Measurements from ENCODE around the gene ARHGAP11A.

Gene ARHGAP11A

GRCh38 chr15:32636908-32637567 is 21.7 kb downstream of the ARHGAP11A start:
- TF ChIP-seq, protein P1, sequence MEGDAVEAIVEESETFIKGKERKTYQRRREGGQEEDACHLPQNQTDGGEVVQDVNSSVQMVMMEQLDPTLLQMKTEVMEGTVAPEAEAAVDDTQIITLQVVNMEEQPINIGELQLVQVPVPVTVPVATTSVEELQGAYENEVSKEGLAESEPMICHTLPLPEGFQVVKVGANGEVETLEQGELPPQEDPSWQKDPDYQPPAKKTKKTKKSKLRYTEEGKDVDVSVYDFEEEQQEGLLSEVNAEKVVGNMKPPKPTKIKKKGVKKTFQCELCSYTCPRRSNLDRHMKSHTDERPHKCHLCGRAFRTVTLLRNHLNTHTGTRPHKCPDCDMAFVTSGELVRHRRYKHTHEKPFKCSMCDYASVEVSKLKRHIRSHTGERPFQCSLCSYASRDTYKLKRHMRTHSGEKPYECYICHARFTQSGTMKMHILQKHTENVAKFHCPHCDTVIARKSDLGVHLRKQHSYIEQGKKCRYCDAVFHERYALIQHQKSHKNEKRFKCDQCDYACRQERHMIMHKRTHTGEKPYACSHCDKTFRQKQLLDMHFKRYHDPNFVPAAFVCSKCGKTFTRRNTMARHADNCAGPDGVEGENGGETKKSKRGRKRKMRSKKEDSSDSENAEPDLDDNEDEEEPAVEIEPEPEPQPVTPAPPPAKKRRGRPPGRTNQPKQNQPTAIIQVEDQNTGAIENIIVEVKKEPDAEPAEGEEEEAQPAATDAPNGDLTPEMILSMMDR (IDR thresholded peaks at IDR 0.05; ENCODE audit: insufficient read depth, low read depth, low read length, missing control alignments) = no peak
- no peak for DNase-seq (ENCODE audit: low read depth)
- no peak overlapping the region for H3K4me3 ChIP-seq (ENCODE audit: low read length)

GRCh38 chr15:32637704-32638103 is 22.4 kb downstream of the ARHGAP11A start:
- H3K4me3 ChIP-seq (ENCODE audit: low read length) = no peak overlapping the region
- TF ChIP-seq, protein P1 (IDR thresholded peaks at IDR 0.05; ENCODE audit: insufficient read depth, low read depth, low read length, missing control alignments) = no peak
- DNase-seq (ENCODE audit: low read depth) = peak; percentile 54

DNA sequence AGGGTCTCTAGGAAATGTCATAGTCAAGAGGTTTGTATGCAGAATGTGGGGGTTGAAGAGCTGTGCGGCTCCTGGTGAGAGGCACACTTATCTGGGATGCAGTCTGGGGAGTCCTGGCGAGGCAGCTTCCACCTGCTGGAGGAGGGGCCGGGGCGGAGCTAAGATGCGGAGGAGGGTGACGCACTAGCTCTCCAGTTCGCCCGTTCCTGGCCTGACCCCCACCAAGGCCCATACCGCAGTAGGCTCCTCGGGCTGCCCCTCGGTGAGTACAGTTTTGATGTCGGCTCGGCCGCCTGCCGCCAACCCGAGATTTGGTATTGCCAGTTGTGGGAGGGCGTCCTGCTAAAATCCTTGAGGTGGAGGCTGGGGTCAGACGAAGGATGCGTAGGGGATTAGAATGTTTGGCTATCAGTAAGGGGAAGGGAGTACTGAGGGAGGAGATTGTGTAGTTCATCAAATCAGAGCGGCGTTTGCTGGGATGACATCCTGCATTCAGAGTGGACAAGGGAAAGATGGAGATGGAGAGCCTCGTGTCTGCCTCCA is 26.3 kb downstream of the ARHGAP11A start, which contains the start of gene SCG5:
SCG5 (plus strand) TSS at position 194 of the 543 bp plus-strand sequence. CDS start 1,883 bp downstream, outside the sequence.
- peak; percentile 42 for DNase-seq (ENCODE audit: low read depth)
- H3K4me3 ChIP-seq (ENCODE audit: low read length) = peak within 1 kb of the TSS; percentile 40
- TF ChIP-seq, protein P1 (IDR thresholded peaks at IDR 0.05; ENCODE audit: insufficient read depth, low read depth, low read length, missing control alignments) = no peak

- TF ChIP-seq, protein P1 (IDR thresholded peaks at IDR 0.05; ENCODE audit: insufficient read depth, low read depth, low read length, missing control alignments) = no peak
- DNase-seq (ENCODE audit: low read depth) = no peak
- no peak overlapping the region for H3K4me3 ChIP-seq (ENCODE audit: low read length)
These were observed 27.5 kb downstream of the ARHGAP11A start for GRCh38 chr15:32642667-32643435.

DNA sequence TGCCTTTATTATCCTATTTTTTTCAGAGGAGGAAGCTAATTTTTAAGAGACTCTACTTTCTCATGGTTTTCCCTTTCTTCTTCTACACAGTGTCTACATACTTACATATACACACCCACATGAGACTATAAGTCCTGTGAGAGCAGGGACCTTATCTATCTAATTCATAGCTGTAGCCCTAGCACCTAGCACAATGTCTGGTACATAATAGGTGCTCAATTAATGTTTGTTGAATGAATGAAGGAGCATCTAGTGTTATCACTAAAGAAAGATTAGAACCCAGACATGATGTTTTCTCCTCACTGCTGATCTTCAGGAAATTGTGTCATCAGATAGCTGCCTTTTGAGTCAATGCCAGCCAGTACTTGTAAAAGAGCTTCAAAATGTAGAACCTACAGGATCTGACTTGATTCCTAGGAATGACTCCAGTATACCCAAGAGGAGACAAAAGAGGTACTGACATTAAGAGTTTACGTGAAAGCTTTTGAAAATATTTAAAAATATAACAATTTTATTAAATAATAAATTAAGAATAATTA is 28.7 kb downstream of the ARHGAP11A start:
- no peak overlapping the region for H3K4me3 ChIP-seq (ENCODE audit: low read length)
- peak; percentile 83 for DNase-seq (ENCODE audit: low read depth)
- TF ChIP-seq, protein P1 (IDR thresholded peaks at IDR 0.05; ENCODE audit: insufficient read depth, low read depth, low read length, missing control alignments) = no peak

DNA sequence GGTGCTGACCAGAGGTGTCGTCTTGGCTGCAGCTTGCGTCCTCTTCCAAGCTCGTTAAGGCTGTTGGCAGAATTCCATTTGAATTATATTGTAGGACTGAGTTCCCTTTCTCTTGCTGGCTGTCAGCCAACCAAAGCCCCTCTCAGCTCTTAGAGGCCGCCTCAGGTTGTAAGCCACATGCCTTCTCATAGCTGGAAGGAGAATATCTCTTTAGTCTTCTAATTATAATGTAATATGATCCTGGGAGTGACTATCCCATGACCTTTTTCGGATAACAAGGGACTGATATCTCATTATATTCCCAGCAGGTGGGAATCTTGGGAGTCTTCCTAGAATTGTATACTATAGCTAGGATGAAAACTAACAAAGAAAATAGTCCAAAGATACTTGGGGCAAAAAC is 31.0 kb downstream of the ARHGAP11A start:
- H3K4me3 ChIP-seq (ENCODE audit: low read length) = no peak overlapping the region
- DNase-seq (ENCODE audit: low read depth) = no peak
- TF ChIP-seq, protein P1 (IDR thresholded peaks at IDR 0.05; ENCODE audit: insufficient read depth, low read depth, low read length, missing control alignments) = no peak

All from epithelial cell of esophagus (primary cell).